ENCODE results near the gene COG4.
A peak's percentile ranks its signal among the peaks of the same experiment; 100 is the strongest.
"Not testable (repeated sequence)": the region's sequence is repeated elsewhere in the genome, so short reads cannot be mapped to it uniquely, and the experiment has no call there.

The COG4 gene

GRCh38 chr16:70523076-70523742 is at the start of gene COG4:
Gene COG4 (minus strand): TSS chr16:70523554. CDS start chr16:70523543, 11 bp downstream.
- peak; percentile 72 to 86 (median 80) for DNase-seq

- DNase-seq = no peak
These were observed 49.5 kb upstream of the COG4 start for GRCh38 chr16:70572926-70573270.

- DNase-seq = no peak
These were observed 48.9 kb upstream of the COG4 start for GRCh38 chr16:70572050-70572925.

GRCh38 chr16:70571623-70572022 is 48.3 kb upstream of the COG4 start:
- no peak for DNase-seq

DNA sequence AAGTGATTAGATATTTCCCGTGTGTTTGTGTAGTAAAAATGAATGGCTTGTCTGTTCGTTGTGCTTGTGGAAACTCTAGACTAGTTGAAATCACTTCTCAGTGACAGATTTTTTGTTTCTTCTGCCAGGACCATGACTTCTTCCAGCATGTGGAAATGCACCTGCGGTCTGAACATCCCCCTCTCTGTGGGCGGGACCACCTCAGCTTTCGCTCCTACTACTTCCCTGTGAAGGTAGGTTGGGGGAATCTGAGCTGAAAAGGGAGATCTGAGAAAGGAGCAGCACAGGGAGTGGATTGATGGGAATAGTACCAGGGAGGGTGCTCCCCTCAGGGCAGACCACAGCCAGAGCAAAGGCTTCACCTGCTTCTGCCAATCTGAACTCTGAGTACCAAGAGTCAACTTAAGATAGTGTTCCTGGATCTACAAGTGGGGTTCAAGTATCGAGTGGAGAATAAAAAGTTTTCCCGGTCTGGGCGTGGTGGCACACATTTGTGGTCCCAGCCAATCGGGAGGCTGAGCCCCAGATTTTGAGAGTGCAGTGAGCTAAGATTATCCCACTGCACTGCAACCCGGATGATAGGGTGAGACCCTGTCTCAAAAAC is 47.7 kb upstream of the COG4 start:
- no peak for DNase-seq

DNA sequence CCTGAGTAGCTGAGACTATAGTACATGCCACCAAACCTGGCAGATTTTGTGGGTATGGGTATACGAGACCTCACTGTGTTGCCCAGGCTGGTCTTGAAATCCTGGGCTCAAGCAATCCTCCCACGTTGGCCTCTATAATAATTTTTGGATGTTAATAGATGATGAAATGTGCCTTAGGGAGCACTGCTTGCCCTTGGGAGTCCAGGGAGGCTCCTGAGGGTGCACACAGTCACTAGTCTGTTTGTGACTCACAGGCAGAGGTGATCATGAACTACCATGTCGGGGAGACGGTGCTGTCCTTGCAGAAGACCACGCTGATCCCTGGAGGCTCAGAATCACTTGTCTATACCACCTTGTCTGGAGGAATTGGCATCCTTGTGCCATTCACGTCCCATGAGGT is 46.4 kb upstream of the COG4 start:
- no peak for DNase-seq

DNA sequence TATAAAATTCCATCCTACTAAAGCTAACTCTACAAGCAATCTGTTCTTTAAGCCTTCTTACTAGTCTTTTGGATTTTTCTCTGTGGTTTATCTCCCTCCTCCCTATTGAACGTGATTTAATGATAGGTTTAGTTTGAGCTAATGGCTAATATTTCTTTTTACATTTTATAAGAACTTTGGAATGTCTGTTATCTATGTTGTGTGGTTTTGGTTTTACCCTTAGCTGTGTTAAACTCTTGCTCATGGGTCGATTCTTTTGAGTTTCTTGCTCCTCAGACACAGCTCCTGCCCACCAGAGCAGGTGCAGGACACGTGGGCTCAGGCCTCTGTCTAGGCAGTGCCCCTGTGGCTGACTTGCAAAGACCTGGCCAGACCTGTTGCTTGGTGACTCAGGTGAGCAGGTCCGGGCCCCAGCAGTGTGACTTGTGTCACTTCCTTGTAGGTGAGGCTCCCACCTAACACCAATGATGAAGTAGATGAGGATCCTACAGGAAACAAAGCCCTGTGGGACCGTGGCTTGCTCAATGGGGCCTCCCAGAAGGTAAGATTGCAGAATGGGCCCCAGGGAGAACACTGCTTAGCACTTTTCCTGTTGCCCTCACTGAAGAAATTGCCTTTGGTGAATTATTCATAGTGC is 45.4 kb upstream of the COG4 start:
- no peak for DNase-seq

DNA sequence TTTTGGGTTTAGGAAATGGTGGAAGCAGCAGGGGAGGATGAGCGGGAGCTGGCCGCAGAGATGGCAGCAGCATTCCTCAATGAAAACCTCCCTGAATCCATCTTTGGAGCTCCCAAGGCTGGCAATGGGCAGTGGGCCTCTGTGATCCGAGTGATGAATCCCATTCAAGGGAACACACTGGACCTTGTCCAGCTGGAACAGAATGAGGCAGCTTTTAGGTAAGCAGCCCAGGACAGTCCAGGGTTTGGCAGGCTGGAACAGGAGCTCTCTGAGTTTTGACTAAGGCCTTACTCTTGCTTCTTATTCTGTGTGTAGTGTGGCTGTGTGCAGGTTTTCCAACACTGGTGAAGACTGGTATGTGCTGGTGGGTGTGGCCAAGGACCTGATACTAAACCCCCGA is 41.7 kb upstream of the COG4 start:
- no peak for DNase-seq

- no peak for DNase-seq
These were observed 40.3 kb upstream of the COG4 start for GRCh38 chr16:70563636-70564035.

- no peak for DNase-seq
These were observed 38.3 kb upstream of the COG4 start for GRCh38 chr16:70561623-70562022.

DNA sequence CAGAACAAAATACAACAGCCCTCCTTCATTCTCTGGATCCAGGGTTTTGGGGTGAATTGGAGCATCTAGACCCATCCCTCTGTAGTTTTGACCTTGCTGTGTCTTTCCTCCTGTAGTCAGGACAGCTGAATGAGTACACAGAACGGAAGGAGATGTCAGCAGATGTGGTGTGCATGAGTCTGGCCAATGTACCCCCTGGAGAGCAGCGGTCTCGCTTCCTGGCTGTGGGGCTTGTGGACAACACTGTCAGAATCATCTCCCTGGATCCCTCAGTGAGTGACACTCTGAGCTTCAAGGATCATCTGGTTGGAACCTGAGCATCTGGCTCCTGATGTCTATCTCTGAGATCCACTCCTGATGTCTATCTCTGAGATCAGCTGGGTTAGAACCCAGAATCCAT is 32.7 kb upstream of the COG4 start:
- no peak for DNase-seq

DNA sequence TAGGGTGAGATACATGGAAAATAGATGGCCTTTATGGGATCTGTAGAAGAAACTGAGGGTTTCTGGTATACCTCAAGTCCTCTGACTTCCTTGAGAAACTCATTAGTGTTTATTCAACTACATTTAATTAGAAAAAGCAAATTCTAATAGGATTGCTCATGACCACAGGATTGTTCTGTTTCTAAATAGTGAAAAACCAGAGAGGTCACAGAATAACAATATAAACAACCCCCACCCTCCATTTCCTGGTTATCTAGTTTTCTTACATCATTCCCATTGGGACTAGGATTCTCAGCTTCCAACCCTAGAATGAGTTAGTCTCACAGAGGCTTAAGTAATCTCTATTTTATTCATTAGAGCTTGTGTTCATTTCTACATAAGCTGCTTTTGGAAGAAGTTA is 30.3 kb upstream of the COG4 start:
- DNase-seq = no peak

DNA sequence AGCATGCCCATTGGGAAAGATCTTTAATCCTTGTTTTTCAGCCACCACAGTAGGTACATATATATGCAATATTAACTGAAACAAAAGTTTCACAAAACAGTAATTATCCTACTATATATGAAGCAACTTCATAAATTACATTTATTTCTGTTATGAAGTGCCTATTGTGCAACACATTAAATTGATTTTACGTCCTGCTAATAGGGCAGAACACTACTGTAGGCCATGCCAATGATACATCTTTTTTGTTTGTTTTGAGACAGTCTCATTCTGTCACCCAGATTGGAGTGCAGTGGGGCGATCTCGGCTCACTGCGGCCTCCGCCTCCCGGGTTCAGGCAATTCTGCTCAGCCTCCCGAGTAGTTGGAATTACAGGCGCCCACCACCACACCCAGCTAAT is 29.3 kb upstream of the COG4 start:
- no peak for DNase-seq

DNA sequence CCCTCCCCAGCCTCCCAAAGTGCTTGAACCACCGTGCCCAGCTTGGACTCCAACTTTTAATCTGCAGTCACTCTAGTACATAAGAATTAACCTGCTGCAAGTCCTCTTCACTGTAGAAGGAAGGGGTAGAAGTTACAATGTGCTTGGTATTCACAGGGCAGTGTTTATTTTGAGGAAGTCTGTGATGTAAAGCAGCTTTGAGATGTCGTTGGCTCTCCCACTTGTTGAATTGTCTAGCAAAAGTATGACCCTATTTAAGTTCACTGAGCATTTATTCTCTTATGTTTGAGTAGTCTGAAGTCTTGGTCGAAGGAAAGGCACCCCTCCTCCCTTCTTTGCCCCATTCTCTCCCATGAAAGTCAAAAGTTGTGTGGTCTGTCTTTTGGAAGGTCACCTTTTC is 28.4 kb upstream of the COG4 start:
- no peak for DNase-seq

GRCh38 chr16:70550082-70550481 is 26.7 kb upstream of the COG4 start:
- DNase-seq = no peak

GRCh38 chr16:70548936-70549335 is 25.6 kb upstream of the COG4 start:
- no peak for DNase-seq

DNA sequence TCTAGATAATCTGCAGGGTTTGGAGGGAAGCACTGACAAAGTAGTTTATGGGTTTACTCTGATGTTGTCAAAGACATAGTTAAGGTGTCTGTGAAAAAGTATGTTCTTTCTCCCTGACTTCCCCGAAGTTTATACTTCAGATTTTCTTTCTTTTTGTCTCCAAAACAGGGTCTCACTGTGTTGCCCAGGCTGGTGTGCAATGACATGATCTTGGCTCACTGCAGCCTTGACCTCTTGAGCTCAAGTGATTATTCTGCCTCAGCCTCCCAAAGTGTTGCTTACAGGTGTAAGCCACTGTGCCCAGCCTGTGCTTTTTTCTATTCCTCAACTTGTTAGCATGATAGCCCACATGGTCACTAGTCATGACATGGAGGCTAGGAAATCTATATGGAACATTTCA is 21.2 kb upstream of the COG4 start:
- no peak for DNase-seq

GRCh38 chr16:70540994-70541393 is 17.6 kb upstream of the COG4 start:
- no peak for DNase-seq

GRCh38 chr16:70534971-70535370 is 11.6 kb upstream of the COG4 start:
- DNase-seq = no peak

DNA sequence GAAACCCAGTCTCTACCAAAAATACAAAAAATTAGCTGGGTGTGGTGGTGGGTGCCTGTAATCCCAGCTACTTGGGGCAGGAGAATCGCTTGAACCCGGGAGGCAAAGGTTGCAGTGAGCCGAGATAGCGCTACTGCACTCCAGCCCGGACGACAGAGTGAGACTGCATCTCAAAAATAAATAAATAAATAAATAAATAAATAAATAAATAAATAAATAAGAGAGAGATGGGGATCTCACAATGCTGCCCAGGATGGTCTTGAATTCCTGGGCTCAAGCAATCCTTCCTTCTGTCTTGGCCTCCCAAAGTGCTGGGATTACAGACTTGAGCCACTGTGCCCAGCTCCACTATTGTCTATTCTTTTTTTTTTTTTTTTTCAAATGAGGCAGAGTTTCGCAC is 6.6 kb upstream of the COG4 start:
- not testable (repeated sequence) for DNase-seq

GRCh38 chr16:70529051-70529777 is 5.9 kb upstream of the COG4 start:
- DNase-seq = no peak

- DNase-seq = no peak
These were observed 4.1 kb upstream of the COG4 start for GRCh38 chr16:70527315-70527996.
